HT1080 (cell line): Measurements from ENCODE around the gene SIRPG. TPM values are rescaled to one million over a fixed set of nuclear protein-coding genes. Genes with fewer than 3 reads are reported as not detected.
"Not testable (repeated sequence)": the region's sequence is repeated elsewhere in the genome, so short reads cannot be mapped to it uniquely, and the experiment has no call there.

Experiments
- DNase-seq: peaks from one replicate; pipeline ENCODE4 v3.0.0-alpha.2; 2015; ENCODE audit warnings: low read depth
- polyA plus RNA-seq, 2 experiments: library from polyadenylated mRNA; depleted of rRNA; stranded (reverse); fragments of >200 nt; gene quantifications; 2 replicates each; pipeline ENCODE4 v1.2.3, GENCODE V29; 2015
- total RNA-seq: library from RNA; depleted of rRNA; stranded (reverse); fragments of >200 nt; shearing (Covaris generic); gene quantifications from 2 replicates; pipeline ENCODE4 v1.2.3, GENCODE V29; 2014; rRNA removed

The SIRPG gene
- total RNA-seq, result 0.03 TPM in 1 of 2 replicates, not detected in the other
- 0.33 and 0.59 TPM in 2 replicates for polyA plus RNA-seq (2015; cell fraction: cytosol; rRNA removed)
- 0.25 and 1.3 TPM in 2 replicates for polyA plus RNA-seq (2015; cell fraction: nucleus; rRNA removed)

GRCh38 chr20:1657556-1658334 is at the start of gene SIRPG:
TSS of gene SIRPG (minus strand) at chr20:1657779. CDS start at chr20:1657714, 65 bp downstream.
- no peak for DNase-seq

DNA sequence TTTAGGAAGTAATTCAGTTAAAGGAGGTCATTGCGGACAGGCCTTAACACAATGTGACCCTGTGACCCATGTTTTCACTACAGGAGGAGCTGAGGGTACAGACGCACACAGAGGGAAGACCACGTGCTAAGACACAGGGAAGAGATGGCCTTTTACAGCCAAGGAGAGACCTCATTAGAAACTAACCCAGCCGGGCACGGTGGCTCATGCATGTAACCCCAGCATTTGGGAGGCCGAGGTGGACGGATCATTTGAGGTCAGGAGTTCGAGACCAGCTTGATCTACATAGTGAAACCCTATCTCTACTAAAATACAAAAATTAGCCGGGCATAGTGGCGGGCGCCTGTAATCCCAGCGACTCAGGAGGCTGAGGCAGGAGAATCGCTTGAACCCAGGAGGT is 49.3 kb upstream of the SIRPG start:
- not testable (repeated sequence) for DNase-seq

DNA sequence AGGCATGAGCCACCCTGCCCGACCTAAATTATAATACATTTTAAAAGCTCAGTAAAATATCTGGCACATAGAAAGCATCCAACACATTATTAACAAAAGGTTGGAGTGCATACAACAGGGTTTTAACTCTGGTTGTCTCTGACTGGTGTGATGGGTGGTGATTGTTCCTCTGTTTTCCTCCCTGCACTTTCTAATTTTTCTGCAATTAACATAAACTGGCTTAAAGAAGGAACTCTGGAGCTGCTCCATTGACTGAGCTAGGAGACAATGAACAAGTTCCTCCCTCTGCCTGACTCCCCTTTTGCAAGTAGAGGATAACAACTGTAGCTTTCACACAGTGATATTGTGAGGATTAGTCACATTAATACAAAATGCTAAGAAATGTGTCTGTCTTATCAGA is 48.5 kb upstream of the SIRPG start:
- DNase-seq, result no peak

DNA sequence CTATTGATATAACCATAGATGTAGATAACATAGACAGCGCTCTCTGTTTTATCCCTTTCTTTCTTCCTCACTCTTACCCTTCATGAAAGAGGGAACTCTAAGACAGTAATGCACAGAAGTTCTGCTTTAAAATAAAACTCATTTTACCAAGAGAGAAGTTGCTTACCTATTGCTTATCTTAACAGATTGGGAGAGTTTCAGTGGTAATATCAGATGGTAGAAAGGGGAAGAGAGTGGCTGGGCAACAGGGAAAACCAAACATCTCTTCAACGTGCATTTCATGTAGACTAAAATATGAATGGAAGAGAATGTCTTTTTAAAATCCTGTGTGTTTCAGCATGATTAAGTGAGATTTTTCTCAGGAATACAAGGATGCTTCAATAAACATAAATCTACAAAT is 45.3 kb upstream of the SIRPG start:
- DNase-seq, result no peak

DNA sequence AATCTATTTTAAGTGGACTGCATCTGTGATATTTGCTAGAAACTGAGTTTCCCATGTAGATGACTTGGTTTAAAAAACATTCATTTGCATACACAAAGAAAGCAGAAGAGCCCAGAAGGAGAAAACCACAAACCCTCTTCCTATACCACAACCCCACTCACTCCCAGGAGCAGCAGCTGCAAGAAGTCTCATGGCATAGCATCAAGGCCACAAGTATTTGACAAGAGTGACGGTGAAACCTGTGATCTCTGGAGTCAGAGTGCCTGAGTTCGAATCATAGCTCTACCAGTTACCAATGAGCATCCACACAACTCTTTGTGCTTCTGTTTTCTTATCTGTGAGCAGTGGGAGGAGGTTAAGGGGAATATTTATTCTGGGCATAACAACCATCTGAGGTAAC is 44.7 kb upstream of the SIRPG start:
- DNase-seq, result peak; percentile 17

DNA sequence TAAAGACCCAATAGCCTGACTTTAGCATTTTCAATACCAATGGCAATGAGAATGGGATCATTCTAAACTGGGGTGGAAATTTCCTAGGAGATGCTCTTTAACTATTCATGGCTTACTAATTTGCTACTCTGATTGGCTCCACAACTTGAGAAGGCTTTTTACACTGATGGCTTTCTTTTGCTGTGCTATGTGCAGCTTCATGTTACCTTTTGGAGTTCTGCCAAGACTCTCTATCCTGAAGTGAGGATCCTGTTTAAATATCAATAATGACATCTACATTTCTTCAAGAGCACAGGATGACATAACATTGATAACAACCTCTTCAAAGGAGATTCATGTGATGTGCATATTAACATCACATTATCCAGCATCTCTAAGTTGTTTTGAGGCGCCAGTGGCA is 43.4 kb upstream of the SIRPG start:
- DNase-seq, result no peak

DNA sequence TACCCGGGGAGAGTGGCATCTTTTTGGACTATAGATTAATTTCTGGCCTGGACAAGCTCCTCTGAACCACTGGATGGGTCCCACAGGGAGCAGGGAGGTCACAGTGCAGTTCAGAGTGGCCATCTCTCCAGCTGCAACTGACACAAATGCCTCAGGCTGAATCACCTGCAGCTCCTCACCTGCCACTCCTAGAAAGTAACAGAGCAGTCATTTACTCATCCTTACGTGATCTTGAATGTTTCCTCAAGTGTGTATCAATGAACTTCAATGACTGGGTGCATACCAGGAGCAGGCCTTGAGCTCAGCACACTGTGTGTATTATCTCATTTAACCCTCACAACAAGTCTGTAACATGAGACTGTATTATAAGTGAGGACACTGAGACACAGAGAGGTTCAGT is 40.0 kb upstream of the SIRPG start:
- DNase-seq, result no peak

- DNase-seq, result no peak
These were observed 39.1 kb upstream of the SIRPG start for GRCh38 chr20:1696521-1697209.

DNA sequence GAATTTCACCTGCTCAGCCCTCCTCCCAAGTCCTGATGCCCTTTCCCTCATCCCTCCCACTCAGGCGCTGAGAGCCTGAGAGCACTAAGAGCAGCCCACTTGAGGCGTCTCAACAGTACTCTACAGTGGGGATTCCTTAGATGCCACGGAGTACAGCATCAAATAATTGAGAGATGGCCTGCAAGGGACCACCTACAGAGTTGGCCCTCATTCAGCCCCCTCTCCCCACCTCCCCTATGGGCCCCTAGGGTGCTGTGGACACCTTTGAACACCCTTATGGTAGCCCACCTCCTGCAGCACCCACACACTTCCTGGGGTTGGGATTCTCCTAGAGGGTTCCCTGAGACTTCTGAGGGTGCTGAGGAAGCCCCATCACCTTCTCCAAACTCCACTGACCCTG is 37.1 kb upstream of the SIRPG start:
- DNase-seq, result no peak

GRCh38 chr20:1693427-1693826 is 35.8 kb upstream of the SIRPG start:
- no peak for DNase-seq

DNA sequence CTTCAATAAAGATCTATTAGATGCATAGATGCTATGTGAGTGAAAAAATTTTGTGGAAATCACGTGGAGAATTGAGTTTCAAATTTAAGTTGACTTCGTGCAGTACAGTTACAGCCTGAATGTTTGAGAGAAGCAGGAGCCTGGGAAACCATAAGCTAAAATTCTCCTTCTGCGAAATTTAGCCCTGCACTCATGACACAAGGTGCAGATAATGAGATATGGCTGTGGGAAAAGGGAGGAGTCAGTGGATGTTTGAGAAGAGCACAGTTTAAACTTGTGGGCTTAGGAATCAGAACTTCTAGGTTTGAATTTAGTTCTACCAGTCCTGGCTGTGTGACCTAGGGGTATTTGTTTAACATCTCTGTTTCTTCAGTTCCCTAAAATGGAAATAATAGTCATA is 32.1 kb upstream of the SIRPG start:
- DNase-seq, result no peak

GRCh38 chr20:1688886-1689538 is 31.4 kb upstream of the SIRPG start:
- no peak for DNase-seq

- no peak for DNase-seq
These were observed 29.5 kb upstream of the SIRPG start for GRCh38 chr20:1687053-1687452.

DNA sequence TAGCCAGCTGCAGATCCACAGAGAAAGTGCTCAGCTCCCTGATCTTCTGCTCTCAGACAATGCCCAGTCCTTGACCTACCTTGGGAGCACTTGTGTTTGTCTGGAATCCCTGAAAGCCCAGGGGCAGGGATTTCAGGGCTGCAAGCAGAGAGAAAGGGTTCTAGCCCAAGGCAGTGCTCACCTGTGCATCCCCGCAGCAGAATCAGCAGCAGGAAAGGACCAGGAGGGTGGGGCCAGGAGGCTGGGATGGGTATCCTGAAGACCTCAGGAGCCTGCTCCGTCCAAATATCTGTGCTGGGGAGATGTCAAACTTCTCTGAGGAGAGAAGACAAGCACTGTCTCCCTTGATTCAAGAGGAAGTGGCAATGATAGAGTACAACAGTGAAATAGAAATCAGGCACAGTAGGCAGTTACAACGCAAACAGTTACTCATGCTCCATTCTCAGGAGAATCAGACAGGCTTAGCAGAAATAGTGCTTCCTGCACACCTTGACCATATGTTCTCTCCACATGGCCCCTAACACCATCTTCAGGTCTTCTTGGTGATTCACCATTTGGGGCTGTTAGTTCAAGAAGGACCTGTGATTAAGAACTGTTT is 28.7 kb upstream of the SIRPG start:
- DNase-seq, result no peak

DNA sequence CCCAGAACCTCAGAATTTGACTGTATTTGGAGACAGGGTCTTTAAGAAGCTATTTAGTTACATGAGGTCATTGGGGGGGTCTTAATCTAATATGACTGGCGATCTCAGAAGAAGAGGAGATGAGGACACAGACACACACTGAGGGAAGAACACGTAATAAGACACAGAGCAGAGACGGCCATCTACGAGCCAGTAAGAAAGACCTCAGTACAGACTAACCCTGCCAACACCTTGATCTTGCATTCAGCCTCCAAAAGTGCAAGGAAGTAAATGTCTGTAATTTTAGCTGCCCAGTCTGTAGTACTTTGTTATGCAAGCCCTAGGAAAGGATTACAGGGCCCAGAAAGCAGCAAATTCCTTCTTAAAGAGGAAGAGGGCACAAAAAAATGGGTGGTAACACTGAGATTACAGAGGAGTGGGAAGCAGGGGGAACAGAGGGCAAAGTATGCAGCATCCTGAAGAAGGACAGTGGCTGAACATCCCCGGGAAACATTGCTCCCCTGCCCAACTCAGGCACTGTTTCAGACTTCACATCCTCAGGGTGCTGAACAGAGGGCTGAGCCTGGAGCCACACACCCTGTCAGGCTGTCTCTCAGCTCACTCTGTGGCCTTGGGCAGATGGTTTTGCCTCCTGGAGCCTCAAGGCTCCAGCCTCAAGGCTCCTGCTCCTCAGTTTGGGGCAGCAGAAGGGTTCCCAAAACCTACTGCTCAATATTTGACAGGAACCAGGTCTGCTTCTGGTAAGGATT is 27.9 kb upstream of the SIRPG start:
- no peak for DNase-seq

DNA sequence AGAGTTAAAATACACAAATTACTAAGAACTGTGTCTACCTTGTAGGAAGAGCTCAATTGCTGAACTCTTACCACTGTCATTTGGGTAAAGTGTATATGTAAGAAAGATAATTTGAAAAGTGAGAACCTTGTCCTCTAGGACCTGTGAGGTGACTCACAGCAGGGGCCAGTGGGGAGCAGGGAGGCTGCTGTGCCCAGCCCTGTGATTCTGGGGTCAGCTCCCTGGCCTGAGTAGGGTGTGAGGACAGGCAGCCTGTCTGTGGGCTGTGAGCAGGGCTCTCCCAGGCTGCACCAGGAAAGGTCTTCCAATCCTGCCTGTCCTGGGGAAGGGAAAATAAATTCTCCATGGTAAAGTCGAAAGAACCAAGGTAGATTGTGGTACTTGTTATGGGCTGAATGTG is 27.3 kb upstream of the SIRPG start:
- no peak for DNase-seq

GRCh38 chr20:1676650-1677049 is 19.1 kb upstream of the SIRPG start:
- DNase-seq, result no peak

- DNase-seq, result no peak
These were observed 17.6 kb upstream of the SIRPG start for GRCh38 chr20:1674990-1675780.

DNA sequence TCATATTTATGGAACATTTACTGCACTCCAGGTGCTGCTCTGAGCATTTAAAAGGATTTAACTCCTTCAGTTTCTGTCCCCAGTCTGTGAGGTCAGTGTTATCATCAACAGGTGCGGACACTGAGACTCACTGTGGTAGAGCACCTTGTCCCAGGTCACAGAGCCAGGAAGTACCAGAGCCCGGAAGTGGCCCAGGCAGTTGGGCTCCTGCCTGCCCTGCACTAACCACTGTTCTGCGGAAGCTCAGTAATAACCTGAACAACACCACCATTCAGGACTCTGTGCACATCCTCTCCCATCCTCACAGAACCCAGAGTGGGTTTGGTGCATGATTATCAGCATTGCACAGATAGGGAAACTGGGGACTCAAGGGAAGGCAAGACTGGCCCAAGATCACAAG is 16.8 kb upstream of the SIRPG start:
- DNase-seq, result no peak

DNA sequence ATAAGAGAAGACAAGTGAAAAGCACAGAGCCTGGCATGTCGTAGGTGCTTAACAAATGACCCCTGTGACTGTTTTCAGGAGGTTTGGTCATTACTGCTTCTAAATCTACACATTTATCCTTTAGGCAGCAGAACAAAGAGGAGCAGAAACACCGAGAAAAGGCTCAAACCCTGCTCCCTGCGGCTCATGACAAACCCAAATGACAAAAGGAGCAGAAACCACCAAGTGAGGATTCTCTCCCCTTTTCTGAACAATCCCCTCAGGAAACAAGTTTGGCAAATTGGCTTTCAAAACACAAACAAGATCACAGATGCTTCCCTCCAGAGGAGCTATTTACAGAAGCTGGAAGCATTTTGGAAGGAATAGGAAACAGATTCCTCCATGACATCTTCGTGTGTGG is 15.8 kb upstream of the SIRPG start:
- DNase-seq, result no peak
